Sigmoid colon (tissue), 7 donors: ENCODE results near the gene BRMS1. TPM values are rescaled to one million over a fixed set of nuclear protein-coding genes. Genes with fewer than 3 reads are reported as not detected.

Source experiments
- DNase-seq: peaks from one replicate; pipeline ENCODE4 v3.0.0-alpha.2; 2019
- H3K27ac ChIP-seq, 4 donors: fragments of 200-600 bp; sonication (generic); one replicate each; pipeline ENCODE4 v1.5.1; 2016 to 2019; ENCODE audit warnings: mild to moderate bottlenecking in 1 of 4
- H3K27me3 ChIP-seq, 3 donors: fragments of 200-600 bp; sonication (generic); one replicate each; pipeline ENCODE4 v1.5.1; 2019; ENCODE audit warnings: mild to moderate bottlenecking in 1 of 3
- H3K36me3 ChIP-seq, 4 donors: fragments of 200-600 bp; sonication (generic); one replicate each; pipeline ENCODE4 v1.5.1; 2016 to 2019
- H3K4me1 ChIP-seq, 4 donors: fragments of 200-600 bp; sonication (generic); one replicate each; pipeline ENCODE4 v1.5.1; 2017 to 2019
- H3K4me3 ChIP-seq, 4 donors: fragments of 200-600 bp; sonication (generic); one replicate each; pipeline ENCODE4 v1.5.1; 2017 to 2019; ENCODE audit warnings: mild to moderate bottlenecking in 2 of 4, moderate library complexity in 1 of 4
- H3K9me3 ChIP-seq, 4 donors: fragments of 200-600 bp in 3 of 4; sonication (generic) in 3 of 4; one replicate each; pipeline versions ENCODE4 v1.5.1 to v1.6.1; 2013 to 2019
- CTCF ChIP-seq, 4 experiments: fragments of 450-650 bp in 3 of 4; fragments of 200-600 bp in 1 of 4; IDR thresholded peaks; one replicate each; pipeline ENCODE4 v1.5.1; 2016 to 2019; ENCODE audit warnings: antibody characterized with exemption in 4 of 4, mild to moderate bottlenecking in 3 of 4, moderate library complexity in 2 of 4
- EP300 ChIP-seq, 4 donors: sonication (generic); formaldehyde crosslinking; IDR thresholded peaks; one replicate each; pipeline ENCODE4 v1.6.1; 2017; ENCODE audit warnings: antibody characterized with exemption in 4 of 4
- POLR2A ChIP-seq, 2 donors: fragments of 450-650 bp; IDR thresholded peaks; one replicate each; pipeline ENCODE4 v1.6.1; 2016; ENCODE audit warnings: antibody characterized with exemption in 2 of 2, mild to moderate bottlenecking in 2 of 2, moderate library complexity in 2 of 2
- POLR2AphosphoS5 ChIP-seq, 4 donors: sonication (generic); formaldehyde crosslinking; IDR thresholded peaks; one replicate each; pipeline ENCODE4 v1.6.1; 2017; ENCODE audit warnings: antibody characterized with exemption in 4 of 4
- WGBS, 2 donors: extraction: QIAGEN DNeasy Blood & Tissue Kit; methylation state at CpG; one replicate each; pipeline ENCODE4 v1.1.7; 2013; 5-methylcytosine and 5-hydroxymethylcytosine counted together
- intact Hi-C: fragments of 100-400 bp; cut with DNase I; formaldehyde crosslinking; loops from one replicate; pipeline ENCODE4 v1.15.1; 2023
- polyA plus RNA-seq, 3 donors: library from polyadenylated mRNA; stranded (reverse); fragments of 200-250 nt; gene quantifications; one replicate each; pipeline ENCODE4 v1.2.3, GENCODE V29; 2013
- total RNA-seq, 4 donors: library from RNA; depleted of rRNA; stranded (reverse); fragments of >200 nt; gene quantifications; one replicate each; pipeline ENCODE4 v1.1.0, GENCODE V29; 2016
- donor health status: healthy with polysubstance abuse.
- donor health status: Bipolar disorder and iron deficiency.
- donor health status: healthy.

The BRMS1 gene
- total and polyA plus RNA-seq, 7 donors, result 20.2 to 81.8 (median 36.2) TPM

DNA sequence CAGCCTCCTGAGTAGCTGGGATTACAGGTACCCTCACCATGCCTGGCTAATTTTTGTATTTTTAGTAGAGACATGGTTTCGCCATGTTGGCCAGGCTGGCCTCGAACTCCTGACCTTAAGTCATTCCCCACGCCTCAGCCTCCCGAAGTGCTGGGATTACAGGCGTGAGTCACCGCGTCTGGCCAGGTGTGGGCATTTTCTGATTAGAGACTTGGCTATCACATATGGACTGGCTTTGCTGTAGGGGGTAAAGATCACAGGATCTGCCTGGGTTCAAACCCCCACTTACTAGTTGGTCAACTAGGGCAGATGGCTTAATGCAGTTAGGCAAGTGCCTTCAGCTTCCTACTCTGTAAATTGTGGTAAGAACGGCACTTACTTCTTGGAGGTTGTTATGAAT, 34.6 kb downstream of the BRMS1 start:
- no peak for DNase-seq
- Histone ChIP-seq H3K4me3 (no peak overlapping the region), H3K4me1 (peaks cover 0 to 30% (median 25%) of the 10 kb centered on the region in 4 donors), H3K27ac (no peak overlapping the region), H3K9me3 (no peaks in the 10 kb centered on the region), H3K27me3 (no peaks in the 10 kb centered on the region), H3K36me3 (no peaks in the 10 kb centered on the region)
- no peak for TF ChIP-seq CTCF (IDR thresholded peaks at IDR 0.05)
- TF ChIP-seq POLR2A (IDR thresholded peaks at IDR 0.05), result no peak
- TF ChIP-seq POLR2AphosphoS5 (IDR thresholded peaks at IDR 0.05), result no peak
- no peak for TF ChIP-seq EP300 (IDR thresholded peaks at IDR 0.05)
- intact Hi-C loops, result no loop called here
- WGBS, 2 donors, result 61 to 89% methylated on average over 8 of the region's 8 CpGs

- Histone ChIP-seq H3K4me3 (no peak overlapping the region), H3K9me3 (no peaks in the 10 kb centered on the region), H3K4me1 (peaks cover 0 to 21% (median 16%) of the 10 kb centered on the region in 4 donors), H3K27ac (no peak overlapping the region), H3K36me3 (no peaks in the 10 kb centered on the region), H3K27me3 (no peaks in the 10 kb centered on the region)
- 67 to 77% methylated on average over 3 of the region's 3 CpGs for WGBS, 2 donors
- TF ChIP-seq POLR2AphosphoS5 (IDR thresholded peaks at IDR 0.05), result no peak
- TF ChIP-seq POLR2A (IDR thresholded peaks at IDR 0.05), result no peak
- no peak for TF ChIP-seq CTCF (IDR thresholded peaks at IDR 0.05)
- no peak for TF ChIP-seq EP300 (IDR thresholded peaks at IDR 0.05)
- intact Hi-C loops, result no loop called here
- DNase-seq, result no peak
Measured at GRCh38 chr11:66309475-66309874, 35.4 kb downstream of the BRMS1 start.

GRCh38 chr11:66302656-66303055, 42.2 kb downstream of the BRMS1 start:
- TF ChIP-seq CTCF (IDR thresholded peaks at IDR 0.05) (no peak), EP300 (IDR thresholded peaks at IDR 0.05) (no peak), POLR2A (IDR thresholded peaks at IDR 0.05) (no peak), POLR2AphosphoS5 (IDR thresholded peaks at IDR 0.05) (no peak)
- WGBS, 2 donors, result 91% methylated on average over 12 of the region's 12 CpGs
- Histone ChIP-seq H3K4me1 (no peaks in the 10 kb centered on the region), H3K27ac (no peak overlapping the region), H3K9me3 (no peaks in the 10 kb centered on the region), H3K36me3 (no peaks in the 10 kb centered on the region), H3K4me3 (no peak overlapping the region), H3K27me3 (no peaks in the 10 kb centered on the region)
- intact Hi-C loops, result no loop called here
- no peak for DNase-seq

- no peak overlapping the region for H3K27ac ChIP-seq
- intact Hi-C loops, result no loop called here
- peaks cover 0 to 21% (median 17%) of the 10 kb centered on the region in 3 donors for H3K27me3 ChIP-seq
- H3K4me1 ChIP-seq, result no peaks in the 10 kb centered on the region
- DNase-seq, result no peak
- H3K36me3 ChIP-seq, result no peaks in the 10 kb centered on the region
- WGBS, 2 donors, result 67 to 81% methylated on average over 3 of the region's 3 CpGs
- TF ChIP-seq POLR2AphosphoS5 (IDR thresholded peaks at IDR 0.05) (no peak), POLR2A (IDR thresholded peaks at IDR 0.05) (no peak), EP300 (IDR thresholded peaks at IDR 0.05) (no peak), CTCF (IDR thresholded peaks at IDR 0.05) (no peak)
- no peak overlapping the region for H3K4me3 ChIP-seq
- H3K9me3 ChIP-seq, result no peaks in the 10 kb centered on the region
Measured at GRCh38 chr11:66299186-66299585, 45.7 kb downstream of the BRMS1 start.

- intact Hi-C loops, result no loop called here
- WGBS, 2 donors, result 62 to 69% methylated on average over 8 of the region's 8 CpGs
- Histone ChIP-seq H3K4me3 (no peak overlapping the region), H3K4me1 (no peaks in the 10 kb centered on the region), H3K9me3 (no peaks in the 10 kb centered on the region), H3K36me3 (no peaks in the 10 kb centered on the region), H3K27me3 (peaks cover 13 to 37% (median 33%) of the 10 kb centered on the region in 3 donors), H3K27ac (no peak overlapping the region)
- TF ChIP-seq CTCF (IDR thresholded peaks at IDR 0.05) (no peak), POLR2AphosphoS5 (IDR thresholded peaks at IDR 0.05) (no peak), POLR2A (IDR thresholded peaks at IDR 0.05) (no peak), EP300 (IDR thresholded peaks at IDR 0.05) (no peak)
- no peak for DNase-seq
Measured at GRCh38 chr11:66297610-66298009, 47.3 kb downstream of the BRMS1 start.
